Stimulated activated CD8-positive, alpha-beta memory T cell treated with anti-CD3 and anti-CD28 coated beads, Interleukin-15, amount 100 ng/mL, for 24 hours (primary cell): ENCODE measurements around the gene ANKRD44.

Experiments used
- DNase-seq: peaks from one replicate; pipeline ENCODE4 v3.0.0-alpha.2; 2020; ENCODE audit warnings: low read depth

Gene ANKRD44

GRCh38 chr2:197108758-197109157, 201.8 kb downstream of the ANKRD44 start:
- no peak for DNase-seq

DNA sequence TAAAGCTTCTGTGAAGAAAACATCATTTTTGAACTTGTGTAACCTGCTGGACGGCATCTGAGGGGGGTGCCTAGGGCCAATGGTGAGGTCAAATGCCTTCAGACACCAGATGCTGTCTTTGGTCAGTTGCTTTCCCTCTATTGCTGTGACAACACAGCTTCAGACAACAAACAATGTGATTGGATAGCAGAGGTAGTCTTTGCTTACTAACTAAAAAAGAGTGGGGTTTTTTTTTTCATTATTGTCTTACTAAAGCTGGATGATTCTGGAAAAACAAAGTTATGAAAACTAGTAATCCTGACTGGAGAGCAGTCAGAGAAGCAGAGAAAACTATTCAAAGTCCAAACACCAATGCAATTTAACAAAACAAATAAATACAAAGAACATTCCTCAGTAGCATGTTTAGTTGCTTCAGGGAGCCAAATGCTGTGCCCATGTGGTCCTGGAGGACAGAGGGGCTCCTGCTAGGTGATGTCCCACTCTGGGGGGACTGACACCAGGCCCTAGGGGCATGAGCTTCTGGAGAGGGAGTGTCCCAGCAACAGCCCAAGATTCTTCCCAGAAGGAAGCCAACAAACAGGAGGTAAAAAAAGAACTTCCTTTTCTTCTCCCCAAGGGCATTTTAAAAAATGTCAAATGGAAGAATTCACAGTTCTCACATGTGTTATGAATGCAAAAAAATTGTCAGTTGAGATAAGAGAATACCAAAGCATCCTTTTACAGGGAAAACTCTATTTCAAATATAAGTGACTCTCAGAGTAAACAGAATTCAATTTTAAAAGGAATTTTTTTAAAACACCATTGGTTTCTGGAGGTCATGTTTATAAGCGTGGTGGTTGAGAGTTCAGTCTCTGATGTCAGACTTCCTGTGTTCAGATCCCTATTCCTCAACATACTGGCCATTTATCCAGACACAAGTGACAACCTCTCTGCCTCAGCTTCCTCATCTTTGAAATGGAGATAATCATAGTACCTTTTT, 203.0 kb downstream of the ANKRD44 start:
- DNase-seq = no peak

- DNase-seq = no peak
These were observed 207.2 kb downstream of the ANKRD44 start for GRCh38 chr2:197103363-197103762.

DNA sequence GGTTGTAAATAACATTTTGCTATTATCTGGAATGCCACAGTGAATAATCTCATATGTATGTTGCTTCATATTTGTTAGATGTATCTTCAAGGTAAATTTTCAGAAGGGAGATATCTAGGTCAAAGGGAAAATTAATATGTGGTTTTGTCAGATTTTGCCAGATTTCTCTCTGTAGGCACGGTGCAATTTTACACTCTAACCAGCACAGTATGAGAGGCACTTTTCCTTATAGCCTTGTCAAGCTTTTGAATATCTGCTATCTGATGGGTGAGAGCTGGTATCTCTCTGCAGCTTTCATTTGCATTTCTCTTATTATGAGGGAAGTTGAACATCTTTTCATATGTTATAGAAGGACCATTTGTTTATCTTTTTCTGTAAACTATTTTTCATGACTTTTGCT, 208.3 kb downstream of the ANKRD44 start:
- DNase-seq = no peak

- DNase-seq = no peak
These were observed 209.1 kb downstream of the ANKRD44 start for GRCh38 chr2:197101519-197101918.

GRCh38 chr2:197097578-197098366, 212.8 kb downstream of the ANKRD44 start:
- DNase-seq = no peak

GRCh38 chr2:197096649-197097048, 213.9 kb downstream of the ANKRD44 start:
- DNase-seq = no peak

DNA sequence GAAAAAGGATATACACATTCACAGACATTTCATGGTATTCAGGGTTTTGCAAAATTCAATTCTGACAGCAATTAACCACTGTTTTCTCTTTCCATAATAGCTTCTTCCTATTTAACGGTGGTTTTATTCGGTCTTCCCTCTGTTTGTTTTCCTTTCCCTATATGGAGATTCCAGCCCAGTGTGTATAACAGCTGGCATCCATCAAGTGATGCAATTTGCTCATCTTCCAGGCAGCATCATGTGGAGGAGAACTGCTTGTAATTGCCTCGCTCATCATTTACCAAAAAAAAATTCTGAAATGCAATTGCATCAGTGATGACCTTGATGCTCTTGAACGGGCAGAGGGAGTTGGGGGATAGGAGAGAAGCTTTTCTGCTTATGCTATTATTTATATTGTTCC, 218.1 kb downstream of the ANKRD44 start:
- no peak for DNase-seq

DNA sequence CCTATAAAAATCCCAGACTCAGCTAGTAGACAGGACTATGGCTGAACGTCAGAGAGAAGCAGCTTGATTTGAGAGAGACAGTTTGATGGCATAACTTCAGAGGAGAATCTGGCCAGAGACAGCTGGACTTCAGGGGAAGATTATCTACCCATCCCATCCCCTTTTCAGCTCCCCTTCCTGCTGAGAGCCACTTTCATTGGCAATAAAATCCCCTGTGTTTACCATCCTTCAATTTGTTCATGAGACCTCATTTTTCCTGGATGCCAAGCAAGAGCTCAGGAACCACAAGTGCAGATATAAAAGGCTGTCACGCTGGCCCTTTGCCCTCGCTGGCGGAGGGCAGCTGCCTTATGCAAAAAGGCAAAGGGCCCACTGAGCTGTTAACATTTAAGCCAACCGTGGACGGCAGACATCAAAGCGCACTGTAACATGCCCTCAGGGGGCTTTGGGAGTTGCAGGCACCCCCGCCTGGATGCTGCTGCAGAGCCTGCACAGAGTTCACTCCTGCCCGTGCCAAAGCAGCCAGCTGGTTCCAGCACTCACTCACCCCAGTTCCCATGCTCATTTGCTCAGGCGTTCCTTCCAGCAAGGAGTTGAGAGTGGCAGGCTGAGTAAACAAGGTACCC, 219.7 kb downstream of the ANKRD44 start:
- no peak for DNase-seq

DNA sequence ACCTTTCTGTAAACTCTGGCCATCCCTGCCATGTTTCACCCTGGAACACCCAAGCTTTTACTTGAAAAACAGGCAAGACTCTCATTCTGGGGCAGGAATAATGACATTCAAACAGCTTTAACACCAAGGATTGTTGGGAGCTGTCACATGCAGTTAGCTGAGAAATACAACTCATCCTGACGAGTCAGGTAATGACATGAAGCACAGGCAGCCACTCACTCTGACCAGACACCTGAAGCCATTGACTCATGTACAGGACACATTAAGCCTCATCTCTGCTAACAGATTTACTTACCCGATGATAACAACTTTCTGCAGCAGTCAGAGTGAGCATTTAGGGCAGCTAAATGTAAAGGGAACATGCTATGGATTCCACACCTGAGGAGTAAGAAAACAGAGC, 220.9 kb downstream of the ANKRD44 start:
- no peak for DNase-seq

DNA sequence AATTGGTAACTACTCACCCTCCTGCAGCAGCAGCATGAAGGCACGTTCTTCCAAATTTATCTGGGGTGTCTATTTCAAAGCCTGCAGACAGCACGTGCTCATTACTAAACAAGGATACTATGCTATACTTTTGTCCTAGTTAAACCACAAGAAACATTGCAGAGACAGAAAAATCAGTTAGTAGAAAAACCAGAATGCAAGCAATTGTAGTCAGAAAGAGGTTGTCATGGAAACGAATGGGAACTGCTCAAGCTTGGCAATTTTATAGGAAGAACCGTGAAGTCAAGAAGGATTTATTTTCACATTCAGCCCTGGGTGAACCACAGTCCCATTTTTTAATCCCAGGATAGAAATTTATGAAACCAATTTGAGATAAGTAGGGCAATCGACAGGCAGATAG, 221.9 kb downstream of the ANKRD44 start:
- DNase-seq = no peak

GRCh38 chr2:197086500-197086899, 224.1 kb downstream of the ANKRD44 start:
- DNase-seq = no peak

- no peak for DNase-seq
These were observed 224.9 kb downstream of the ANKRD44 start for GRCh38 chr2:197085665-197086064.

- DNase-seq = no peak
These were observed 229.3 kb downstream of the ANKRD44 start for GRCh38 chr2:197081294-197081693.

- DNase-seq = no peak
These were observed 229.9 kb downstream of the ANKRD44 start for GRCh38 chr2:197080578-197081216.

- no peak for DNase-seq
These were observed 230.6 kb downstream of the ANKRD44 start for GRCh38 chr2:197079832-197080555.

- no peak for DNase-seq
These were observed 231.2 kb downstream of the ANKRD44 start for GRCh38 chr2:197079414-197079813.

- DNase-seq = no peak
These were observed 232.0 kb downstream of the ANKRD44 start for GRCh38 chr2:197078535-197078934.

GRCh38 chr2:197077336-197077735, 233.2 kb downstream of the ANKRD44 start:
- DNase-seq = no peak

GRCh38 chr2:197076652-197077051, 233.9 kb downstream of the ANKRD44 start:
- DNase-seq = no peak

GRCh38 chr2:197075754-197076337, 234.7 kb downstream of the ANKRD44 start:
- DNase-seq = no peak
